ENCODE data around the gene MAGEE1. TPM values are rescaled to one million over a fixed set of nuclear protein-coding genes. Genes with fewer than 3 reads are reported as not detected.
A peak's percentile ranks its signal among the peaks of the same experiment; 100 is the strongest.

The MAGEE1 gene
- 1 to 10 TPM; 3.6 to 5.5 (median 4.3) TPM for total RNA-seq

GRCh38 chrX:76427560-76428242, at the start of gene MAGEE1:
Gene MAGEE1, plus strand, starts transcription at chrX:76427710. Its CDS starts 221 bp downstream, at chrX:76427931.
- Histone ChIP-seq H3K4me1 (no peaks in the 10 kb centered on the region), H3K27ac (no peak within 1 kb of the TSS), H3K9me3 (no peaks in the 10 kb centered on the region), H3K36me3 (no peaks in the 10 kb centered on the region), H3K4me3 (replicated peaks in 1 of 3) (peak within 1 kb of the TSS; percentile 46 to 55 (median 47)), H3K27me3 (no peaks in the 10 kb centered on the region)
- peak; percentile 79 to 83 for DNase-seq
- WGBS, 2 donors, result 0% methylated on average over 11 to 15 of the region's 42 CpGs
- intact Hi-C loops (cut with DNase I), result no loop called here
- no peak for TF ChIP-seq CTCF (IDR thresholded peaks at IDR 0.05)
- TF ChIP-seq POLR2A (IDR thresholded peaks at IDR 0.05), result peak in 1 of 2 donors; percentile 66

GRCh38 chrX:76398970-76399369, 28.5 kb upstream of the MAGEE1 start:
- H3K27ac ChIP-seq, result no peak overlapping the region
- DNase-seq, result no peak
- H3K27me3 ChIP-seq, result no peaks in the 10 kb centered on the region
- no peaks in the 10 kb centered on the region for H3K4me1 ChIP-seq
- no peaks in the 10 kb centered on the region for H3K9me3 ChIP-seq
- no peak overlapping the region for H3K4me3 ChIP-seq (replicated peaks in 1 of 3)
- intact Hi-C loops (cut with DNase I), result no loop called here
- H3K36me3 ChIP-seq, result no peaks in the 10 kb centered on the region
- no peak for TF ChIP-seq POLR2A (IDR thresholded peaks at IDR 0.05)
- no peak for TF ChIP-seq CTCF (IDR thresholded peaks at IDR 0.05)

- Histone ChIP-seq H3K36me3 (no peaks in the 10 kb centered on the region), H3K4me1 (no peaks in the 10 kb centered on the region), H3K27me3 (no peaks in the 10 kb centered on the region), H3K27ac (no peak overlapping the region), H3K9me3 (no peaks in the 10 kb centered on the region), H3K4me3 (replicated peaks in 1 of 3) (no peak overlapping the region)
- WGBS, 2 donors, result 69 to 80% methylated on average over 2 of the region's 2 CpGs
- DNase-seq, result no peak
- TF ChIP-seq CTCF (IDR thresholded peaks at IDR 0.05), result no peak
- no peak for TF ChIP-seq POLR2A (IDR thresholded peaks at IDR 0.05)
- intact Hi-C loops (cut with DNase I), result no loop called here
Measured at GRCh38 chrX:76407795-76408194, 19.7 kb upstream of the MAGEE1 start.

GRCh38 chrX:76420237-76420636, 7.3 kb upstream of the MAGEE1 start:
- intact Hi-C loops (cut with DNase I), result no loop called here
- no peaks in the 10 kb centered on the region for H3K36me3 ChIP-seq
- no peaks in the 10 kb centered on the region for H3K4me1 ChIP-seq
- no peak overlapping the region for H3K4me3 ChIP-seq (replicated peaks in 1 of 3)
- no peaks in the 10 kb centered on the region for H3K27me3 ChIP-seq
- no peak for TF ChIP-seq CTCF (IDR thresholded peaks at IDR 0.05)
- TF ChIP-seq POLR2A (IDR thresholded peaks at IDR 0.05), result no peak
- no peak for DNase-seq
- H3K9me3 ChIP-seq, result no peaks in the 10 kb centered on the region
- H3K27ac ChIP-seq, result no peak overlapping the region
- WGBS, 2 donors, result 91 to 100% methylated on average over 1 of the region's 1 CpG

GRCh38 chrX:76428243-76429130, 977 bp downstream of the MAGEE1 start:
- Histone ChIP-seq H3K36me3 (no peaks in the 10 kb centered on the region), H3K4me3 (replicated peaks in 1 of 3) (peak overlapping the region; percentile 46 to 55 (median 47)), H3K4me1 (no peaks in the 10 kb centered on the region), H3K27me3 (no peaks in the 10 kb centered on the region), H3K27ac (no peak overlapping the region), H3K9me3 (no peaks in the 10 kb centered on the region)
- TF ChIP-seq POLR2A (IDR thresholded peaks at IDR 0.05), result no peak
- no peak for TF ChIP-seq CTCF (IDR thresholded peaks at IDR 0.05)
- intact Hi-C loops (cut with DNase I), result no loop called here
- DNase-seq, result peak; percentile 13 to 23
- 0% methylated on average over 4 of the region's 60 CpGs; no CpG with 5 or more reads in 1 of the 2 donors for WGBS, 2 donors
